ENCODE measurements around the gene JOSD2.

The JOSD2 gene

DNA sequence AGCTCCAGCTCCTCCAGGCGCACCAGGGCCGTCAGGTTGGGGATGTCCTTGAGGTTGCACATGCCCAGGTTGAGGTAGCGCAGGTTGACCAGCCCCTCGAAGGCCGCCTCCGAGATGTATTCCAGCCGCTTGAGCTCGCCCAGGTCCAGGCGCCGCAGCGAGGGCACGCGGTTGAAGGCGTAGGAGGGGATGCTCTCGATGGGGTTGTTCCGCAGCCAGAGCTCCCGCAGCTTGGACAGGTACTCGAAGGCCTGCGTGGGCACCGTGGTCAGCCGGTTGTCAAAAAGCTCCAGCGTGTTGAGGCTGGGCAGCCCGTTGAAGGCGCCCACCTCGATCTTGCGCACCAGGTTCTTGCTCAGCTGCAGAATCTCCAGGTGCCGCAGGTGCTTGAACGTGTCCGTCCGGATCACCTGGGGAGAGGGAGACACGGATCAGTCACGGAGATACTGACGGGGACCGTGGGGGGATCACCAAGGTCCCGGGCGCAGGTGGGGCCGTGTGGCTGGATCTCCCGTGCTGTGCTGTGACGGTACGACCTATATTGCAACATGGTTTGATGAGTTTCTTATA lies 8.1 kb upstream of the JOSD2 start:
- no peaks in the 10 kb centered on the region for H3K27me3 ChIP-seq
- H3K4me2 ChIP-seq: no peak overlapping the region
- H3K27ac ChIP-seq: no peak overlapping the region
- H3K9ac ChIP-seq: no peak overlapping the region
- no peak for TF ChIP-seq Cebpa-rat (IDR thresholded peaks at IDR 0.05)
- H4K20me1 ChIP-seq: no peaks in the 10 kb centered on the region
- H3K36me3 ChIP-seq: peaks cover 0 to 15% (median 0%) of the 10 kb centered on the region in 11 experiments; a peak in 5 of 22 replicates
- peaks cover 0 to 17% (median 11%) of the 10 kb centered on the region in 10 experiments; a peak in 16 of 20 replicates for H3K4me1 ChIP-seq
- no peak overlapping the region for H3K4me3 ChIP-seq
- peaks cover 0 to 21% (median 13%) of the 10 kb centered on the region in 11 experiments; a peak in 15 of 22 replicates for H3K9me3 ChIP-seq (replicated peaks in 1 of 11)

DNA sequence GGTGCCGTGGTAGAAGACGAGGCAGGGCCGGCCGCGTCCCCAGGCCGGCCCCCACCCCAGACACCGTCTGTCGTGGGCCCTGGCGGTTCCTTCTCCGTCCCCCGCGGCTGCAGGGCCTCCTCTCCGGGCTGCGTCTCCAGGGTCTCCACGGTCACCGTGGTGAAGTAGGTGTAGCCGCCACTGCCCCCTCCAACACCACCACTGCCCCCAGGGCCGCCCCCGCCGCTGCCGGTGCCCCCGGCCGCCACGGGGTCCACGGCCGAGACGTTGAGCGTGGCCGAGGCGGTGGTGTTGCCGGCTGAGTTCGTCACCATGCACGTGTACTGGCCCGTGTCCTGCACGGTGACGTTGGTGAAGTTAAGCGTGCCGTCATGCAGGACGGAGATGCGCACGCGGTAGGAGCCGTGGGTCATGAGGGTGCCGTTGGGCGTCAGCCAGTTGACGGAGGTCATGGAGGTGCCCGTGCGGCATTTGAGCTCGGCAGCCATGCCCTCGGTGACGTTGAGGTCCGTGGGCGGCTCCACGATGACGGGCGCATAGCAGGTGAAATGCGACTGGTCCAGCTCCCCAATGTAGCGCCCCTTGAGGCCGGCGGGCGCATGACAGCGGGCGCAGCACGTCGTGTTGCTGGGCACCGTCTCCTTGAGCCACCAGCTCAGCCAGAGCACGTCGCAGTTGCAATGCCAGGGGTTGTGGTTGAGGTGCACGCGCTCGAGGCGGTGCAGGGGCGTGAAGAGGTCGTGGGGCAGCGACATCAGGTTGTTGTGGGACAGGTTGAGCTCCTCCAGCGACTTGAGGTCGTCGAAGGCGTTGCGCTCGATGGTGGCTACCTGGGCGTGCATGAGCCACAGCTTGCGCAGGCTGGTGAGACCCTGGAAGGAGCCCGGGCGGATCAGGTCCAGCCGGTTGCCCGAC lies 7.4 kb upstream of the JOSD2 start:
- Histone ChIP-seq H3K9me3 (replicated peaks in 1 of 11) (peaks cover 0 to 21% (median 13%) of the 10 kb centered on the region in 11 experiments; a peak in 15 of 22 replicates), H3K4me1 (peaks cover 0 to 25% (median 18%) of the 10 kb centered on the region in 10 experiments; a peak in 16 of 20 replicates), H3K4me3 (no peak overlapping the region), H3K36me3 (peaks cover 0 to 15% (median 0%) of the 10 kb centered on the region in 11 experiments; a peak in 5 of 22 replicates), H3K4me2 (no peak overlapping the region), H3K27ac (no peak overlapping the region), H3K27me3 (no peaks in the 10 kb centered on the region), H3K9ac (no peak overlapping the region), H4K20me1 (no peaks in the 10 kb centered on the region)
- no peak for TF ChIP-seq Cebpa-rat (IDR thresholded peaks at IDR 0.05)

DNA sequence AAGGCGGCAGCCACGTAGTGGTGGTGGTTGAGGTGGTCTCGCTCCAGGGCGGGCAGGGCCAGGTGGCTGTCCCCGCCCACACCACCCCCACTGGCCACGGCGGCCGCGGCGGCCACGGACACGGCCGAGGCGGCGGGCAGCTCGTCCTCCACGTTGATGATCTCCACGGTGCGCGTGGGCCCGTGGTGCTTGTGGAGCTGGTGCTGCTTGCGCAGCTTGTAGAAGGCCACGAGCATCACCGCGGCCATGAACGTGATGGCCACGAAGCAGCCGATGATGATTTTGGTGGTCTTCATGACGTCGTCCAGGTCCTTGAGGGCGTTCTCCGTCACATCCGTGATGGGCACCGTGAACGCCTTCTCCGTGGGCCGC lies 6.7 kb upstream of the JOSD2 start:
- Histone ChIP-seq H4K20me1 (no peaks in the 10 kb centered on the region), H3K4me3 (no peak overlapping the region), H3K36me3 (peaks cover 0 to 15% (median 0%) of the 10 kb centered on the region in 11 experiments; a peak in 5 of 22 replicates), H3K27ac (no peak overlapping the region), H3K9ac (no peak overlapping the region), H3K27me3 (no peaks in the 10 kb centered on the region), H3K9me3 (replicated peaks in 1 of 11) (peaks cover 0 to 21% (median 13%) of the 10 kb centered on the region in 11 experiments; a peak in 15 of 22 replicates), H3K4me1 (peaks cover 0 to 29% (median 23%) of the 10 kb centered on the region in 10 experiments; a peak in 16 of 20 replicates), H3K4me2 (no peak overlapping the region)
- no peak for TF ChIP-seq Cebpa-rat (IDR thresholded peaks at IDR 0.05)

DNA sequence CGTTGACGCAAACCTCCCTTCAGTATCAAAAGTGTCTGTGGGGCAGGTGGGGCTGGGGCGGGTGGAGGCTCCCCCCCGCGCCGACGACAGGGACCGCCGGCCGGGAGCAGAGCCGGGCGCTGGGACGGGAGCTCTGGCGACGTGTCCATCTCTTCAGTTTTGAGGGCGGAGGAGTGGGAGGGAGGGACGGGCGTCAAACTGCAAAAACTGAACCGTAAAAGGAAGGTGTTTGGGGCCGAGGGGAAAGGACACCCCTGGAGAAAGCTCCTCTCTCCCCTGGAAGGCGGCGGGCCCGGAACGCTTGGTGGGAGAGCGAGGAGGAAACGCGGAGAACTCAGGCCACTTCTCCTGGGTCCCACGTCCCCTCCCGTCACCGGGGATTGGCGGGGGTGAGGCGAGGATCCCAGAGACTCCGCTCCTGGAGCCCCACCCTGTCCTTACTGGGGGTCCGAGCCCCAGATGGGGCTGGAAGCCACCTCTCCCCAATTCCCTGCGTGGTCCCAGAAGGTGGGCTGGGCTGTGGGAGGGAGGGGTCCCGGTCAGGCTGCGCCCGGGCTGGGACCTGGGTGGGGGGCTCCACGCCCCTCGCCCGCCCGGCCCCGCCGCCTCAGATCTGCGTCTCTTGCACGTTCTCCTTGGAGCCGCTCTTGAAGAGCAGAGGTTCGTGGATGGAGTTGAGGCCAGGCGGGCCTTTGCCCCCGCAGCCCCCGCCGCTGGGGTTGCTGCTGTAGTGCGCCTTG lies 6.1 kb upstream of the JOSD2 start:
- H3K4me1 ChIP-seq: peaks cover 2 to 35% (median 28%) of the 10 kb centered on the region in 10 experiments; a peak in 18 of 20 replicates
- H3K27ac ChIP-seq: no peak overlapping the region
- no peaks in the 10 kb centered on the region for H3K27me3 ChIP-seq
- no peak for TF ChIP-seq Cebpa-rat (IDR thresholded peaks at IDR 0.05)
- H3K4me2 ChIP-seq: no peak overlapping the region
- peaks cover 0 to 15% (median 0%) of the 10 kb centered on the region in 11 experiments; a peak in 5 of 22 replicates for H3K36me3 ChIP-seq
- H3K4me3 ChIP-seq: no peak overlapping the region
- H4K20me1 ChIP-seq: no peaks in the 10 kb centered on the region
- H3K9ac ChIP-seq: no peak overlapping the region
- peaks cover 0 to 21% (median 13%) of the 10 kb centered on the region in 11 experiments; a peak in 15 of 22 replicates for H3K9me3 ChIP-seq (replicated peaks in 1 of 11)

DNA sequence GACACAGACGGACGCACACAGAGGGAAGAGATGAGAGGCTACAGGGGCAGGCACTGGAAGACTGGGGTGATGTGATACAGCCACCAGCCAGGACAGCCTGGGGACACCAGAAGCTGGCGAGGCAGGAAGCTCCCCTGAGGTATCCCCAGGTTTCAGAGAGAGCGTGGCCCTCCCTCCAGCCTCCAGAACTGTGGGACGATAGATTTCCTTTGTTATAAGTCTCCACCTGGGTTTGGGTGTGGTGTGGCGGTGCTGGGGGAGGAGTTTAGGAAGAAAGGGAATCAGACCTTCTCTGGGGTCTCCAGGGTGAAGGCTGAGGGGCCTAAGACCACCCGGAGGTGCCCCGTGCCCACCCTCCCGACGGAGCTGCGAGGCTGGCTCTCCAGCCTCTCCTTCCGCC lies 5.5 kb upstream of the JOSD2 start:
- H3K27ac ChIP-seq: no peak overlapping the region
- H3K27me3 ChIP-seq: no peaks in the 10 kb centered on the region
- peaks cover 0 to 15% (median 0%) of the 10 kb centered on the region in 11 experiments; a peak in 5 of 22 replicates for H3K36me3 ChIP-seq
- no peak overlapping the region for H3K4me2 ChIP-seq
- H3K9ac ChIP-seq: no peak overlapping the region
- H3K4me1 ChIP-seq: peaks cover 7 to 41% (median 33%) of the 10 kb centered on the region in 10 experiments; a peak in 19 of 20 replicates
- peaks cover 0 to 21% (median 13%) of the 10 kb centered on the region in 11 experiments; a peak in 15 of 22 replicates for H3K9me3 ChIP-seq (replicated peaks in 1 of 11)
- no peaks in the 10 kb centered on the region for H4K20me1 ChIP-seq
- TF ChIP-seq Cebpa-rat (IDR thresholded peaks at IDR 0.05): no peak
- H3K4me3 ChIP-seq: no peak overlapping the region

DNA sequence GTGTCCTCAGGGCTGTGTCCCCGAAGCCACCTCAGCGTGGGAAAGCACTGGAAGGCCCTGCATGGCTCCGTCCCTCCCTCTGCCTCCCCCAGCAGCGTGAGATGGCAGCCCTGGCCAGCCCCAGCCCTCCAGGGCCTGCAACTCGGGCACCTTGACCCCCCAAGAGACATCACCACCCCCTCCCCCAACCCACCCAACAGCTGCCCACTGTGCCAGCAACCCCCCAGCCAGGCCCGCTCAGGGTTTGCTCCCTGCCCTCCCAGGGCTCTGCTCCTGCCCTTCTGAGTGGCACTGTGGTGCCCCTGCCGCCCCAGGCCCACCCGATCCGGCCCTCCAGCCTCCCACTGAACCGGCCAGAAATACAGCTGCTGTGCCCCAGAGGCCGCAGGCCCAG lies 4.2 kb upstream of the JOSD2 start:
- H3K27me3 ChIP-seq: no peaks in the 10 kb centered on the region
- H3K36me3 ChIP-seq: peaks cover 0 to 15% (median 0%) of the 10 kb centered on the region in 11 experiments; a peak in 5 of 22 replicates

DNA sequence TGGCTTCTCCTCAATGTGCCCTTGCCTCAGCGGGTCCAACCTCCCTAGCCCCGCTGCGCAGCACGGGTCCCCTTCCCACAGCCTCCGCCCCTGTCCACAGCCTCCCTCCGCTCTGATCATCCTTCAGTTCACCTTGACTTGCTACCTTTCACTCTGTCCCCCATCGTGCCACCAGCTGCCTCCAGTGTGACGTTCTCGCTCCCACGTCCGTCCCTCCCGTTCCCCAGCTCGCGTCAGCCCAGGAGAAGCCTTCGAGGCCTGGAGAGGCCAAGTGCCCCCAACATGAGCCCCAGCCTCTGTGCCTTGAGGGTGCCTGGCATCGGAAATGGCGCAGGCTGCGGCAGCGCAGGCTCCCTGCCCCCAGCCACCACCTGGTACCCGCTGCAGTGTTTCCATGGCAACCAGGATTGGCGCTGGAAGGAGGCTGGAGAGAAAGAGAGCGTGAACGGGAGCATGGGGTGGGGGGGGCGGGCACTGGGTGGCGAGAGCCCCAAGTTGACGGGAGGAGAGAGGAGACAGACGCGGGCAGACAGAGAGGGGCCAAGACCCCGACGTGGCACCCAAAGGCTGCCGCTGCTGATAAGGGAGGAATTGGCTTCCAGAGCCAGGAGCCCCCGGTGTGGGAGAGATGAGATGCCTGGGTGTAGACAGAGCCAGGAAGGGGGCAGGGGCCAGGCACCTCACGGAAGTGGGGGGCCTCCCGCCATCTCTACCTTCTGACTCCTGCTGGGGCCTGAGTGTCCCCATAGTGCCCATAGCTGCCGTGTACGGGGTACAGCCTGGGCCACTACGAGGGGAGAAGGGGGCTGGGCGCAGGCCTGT lies 3.6 kb upstream of the JOSD2 start:
- Histone ChIP-seq H3K9ac (peak overlapping the region in 10 of 11 experiments; percentile 10 to 61 (median 39); a peak in 10 of 22 replicates), H3K4me3 (no peak overlapping the region), H4K20me1 (no peaks in the 10 kb centered on the region)

More for the DNA sequence above, 4.2 kb upstream of the JOSD2 start:
- H4K20me1 ChIP-seq: no peaks in the 10 kb centered on the region
- no peak for TF ChIP-seq Cebpa-rat (IDR thresholded peaks at IDR 0.05)
- H3K9me3 ChIP-seq (replicated peaks in 1 of 11): peaks cover 0 to 21% (median 13%) of the 10 kb centered on the region in 11 experiments; a peak in 15 of 22 replicates
- no peak overlapping the region for H3K4me3 ChIP-seq
- peaks cover 12 to 49% (median 40%) of the 10 kb centered on the region in 10 experiments for H3K4me1 ChIP-seq
- peak overlapping the region in 9 of 11 experiments; percentile 32 to 84 (median 75); a peak in 16 of 22 replicates for H3K4me2 ChIP-seq
- peak overlapping the region in 2 of 11 experiments; percentile 32 to 36; a peak in 3 of 22 replicates for H3K27ac ChIP-seq
- peak overlapping the region in 2 of 11 experiments; percentile 24 to 41; a peak in 3 of 22 replicates for H3K9ac ChIP-seq

More for the DNA sequence above, 3.6 kb upstream of the JOSD2 start:
- Histone ChIP-seq H3K4me1 (peaks cover 18 to 55% (median 46%) of the 10 kb centered on the region in 10 experiments), H3K27ac (peak overlapping the region in 6 of 11 experiments; percentile 3 to 91 (median 69); a peak in 8 of 22 replicates), H3K4me2 (peak overlapping the region in 10 of 11 experiments; percentile 29 to 84 (median 74); a peak in 19 of 22 replicates), H3K36me3 (peaks cover 0 to 15% (median 0%) of the 10 kb centered on the region in 11 experiments; a peak in 5 of 22 replicates), H3K27me3 (no peaks in the 10 kb centered on the region), H3K9me3 (replicated peaks in 1 of 11) (peaks cover 0 to 21% (median 13%) of the 10 kb centered on the region in 11 experiments; a peak in 15 of 22 replicates)
- TF ChIP-seq Cebpa-rat (IDR thresholded peaks at IDR 0.05): no peak
